GM21825 (cell line): ENCODE measurements around the gene YAP1.
A peak's percentile ranks its signal among the peaks of the same experiment; 100 is the strongest.

ENCODE experiments used
- ATAC-seq: cut with Tn5 transposase; IDR thresholded peaks from one replicate; pipeline ENCODE4 v1.9.1; 2021; ENCODE audit warnings: mild to moderate bottlenecking, moderate library complexity; ENCODE audit not compliant: unreplicated experiment

YAP1 gene

GRCh38 chr11:102269927-102270326 is 159.7 kb downstream of the YAP1 start:
- ATAC-seq = no peak

DNA sequence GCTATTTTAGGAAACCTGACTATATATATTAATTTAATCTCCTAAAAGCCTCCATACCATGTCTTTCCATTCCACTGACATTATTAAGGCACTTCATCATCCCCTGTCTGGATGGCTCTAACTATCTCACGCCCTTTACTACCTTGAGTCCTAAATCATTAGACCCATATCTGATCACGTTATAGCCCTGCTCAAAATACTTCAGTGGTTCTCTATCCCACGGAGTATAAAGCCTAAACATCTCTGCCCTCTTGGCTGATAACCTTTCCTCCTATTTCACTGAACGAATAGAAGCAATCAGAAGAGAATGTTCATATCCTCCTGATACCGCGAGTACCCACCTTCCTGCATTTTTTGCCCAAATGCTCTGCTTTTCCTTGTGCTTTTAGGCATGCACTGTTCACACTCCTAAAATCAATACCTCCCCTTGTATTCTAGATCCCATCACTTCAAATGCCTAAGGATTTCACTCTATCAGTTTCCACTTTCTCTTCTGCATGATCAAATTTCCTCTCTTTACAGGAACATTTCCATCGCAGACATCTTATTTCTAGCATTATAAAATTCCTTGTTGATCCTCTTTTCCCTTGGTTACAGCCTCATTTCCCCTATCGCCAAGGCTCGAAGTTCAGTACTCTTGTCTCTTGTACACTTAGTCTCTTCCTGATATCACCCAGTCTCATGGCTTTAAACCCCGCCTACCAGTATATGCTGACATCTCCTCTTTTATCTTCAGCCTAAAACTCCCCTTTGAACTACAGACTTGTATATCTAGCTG is 162.0 kb downstream of the YAP1 start:
- ATAC-seq = no peak

DNA sequence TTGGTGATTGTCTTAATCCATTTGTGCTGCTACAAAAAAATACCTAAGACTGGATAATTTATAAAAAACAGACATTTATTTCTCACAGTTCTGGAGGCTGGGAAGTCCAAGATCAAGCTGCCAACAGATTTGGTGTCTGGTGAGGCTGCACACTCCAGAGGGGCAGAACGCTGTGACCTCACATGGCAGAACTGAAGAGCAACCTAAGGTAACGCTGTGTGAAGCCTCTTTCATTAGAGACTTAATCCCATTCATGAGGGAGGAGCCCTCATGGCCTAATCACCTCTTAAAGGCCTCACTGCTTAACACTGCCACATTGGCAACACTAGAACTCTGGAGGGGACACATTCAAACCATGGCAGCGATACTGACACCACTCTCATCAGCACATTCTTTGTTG is 164.4 kb downstream of the YAP1 start:
- ATAC-seq = no peak

GRCh38 chr11:102276362-102276761 is 166.1 kb downstream of the YAP1 start:
- ATAC-seq = no peak

GRCh38 chr11:102276783-102277182 is 166.5 kb downstream of the YAP1 start:
- ATAC-seq = no peak

DNA sequence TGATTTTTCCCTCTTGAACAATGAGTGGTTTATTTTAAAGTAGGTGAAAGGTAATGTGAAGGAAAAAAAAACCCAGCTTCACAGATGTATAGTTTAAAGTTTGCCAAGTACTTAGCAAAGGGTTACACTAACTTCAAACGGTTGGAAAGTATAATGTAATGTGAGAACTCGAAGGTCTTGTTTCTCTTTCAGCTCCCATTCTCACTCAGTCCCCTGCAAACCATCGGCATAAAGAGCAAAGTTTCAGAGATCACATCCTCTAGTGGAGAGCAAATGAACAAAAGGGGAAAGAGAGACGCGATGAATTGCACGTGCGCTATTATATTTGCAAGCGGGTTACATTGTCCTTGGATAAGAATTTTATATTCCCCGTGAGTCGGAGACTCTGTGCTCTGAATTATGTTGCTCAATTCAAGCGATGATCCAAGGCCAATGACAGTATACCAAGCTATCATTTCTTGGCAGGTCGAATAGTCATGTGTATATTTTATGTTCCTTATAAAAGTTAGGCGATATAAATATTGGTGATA is 169.5 kb downstream of the YAP1 start:
- ATAC-seq = peak; percentile 94

DNA sequence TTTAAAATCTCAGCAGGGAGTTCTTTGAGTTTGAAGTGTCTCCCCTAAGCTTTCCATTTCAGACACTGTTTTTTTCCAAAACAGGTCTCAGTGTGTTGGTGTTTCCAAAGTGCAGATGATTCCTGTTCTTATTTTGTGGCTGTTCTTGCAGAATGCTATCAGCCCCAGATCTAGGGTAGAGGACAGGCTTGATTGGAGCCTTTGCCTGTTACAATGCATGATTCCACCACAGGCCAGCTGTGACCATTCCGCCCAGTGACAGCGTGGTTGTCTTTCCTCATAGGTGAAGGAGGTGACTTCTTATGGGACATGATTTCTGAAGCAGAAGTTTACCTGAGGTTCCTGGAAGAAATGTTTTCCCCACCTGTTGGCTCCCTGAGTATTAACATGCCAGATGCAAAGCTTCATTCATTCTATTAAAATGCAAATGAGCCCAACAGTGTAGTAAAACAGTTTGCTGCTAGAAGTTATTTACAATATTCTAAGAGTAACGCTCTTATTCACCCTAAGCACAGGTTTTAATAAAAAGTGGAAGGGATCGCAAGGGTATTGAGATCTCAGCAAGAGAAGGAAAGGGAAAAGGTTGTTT is 170.1 kb downstream of the YAP1 start:
- ATAC-seq = no peak
